Left renal pelvis (tissue), 4 donors: ENCODE results near the gene ZP3. TPM values are rescaled to one million over a fixed set of nuclear protein-coding genes. Genes with fewer than 3 reads are reported as not detected.
"Not testable (repeated sequence)": the region's sequence is repeated elsewhere in the genome, so short reads cannot be mapped to it uniquely, and the experiment has no call there.

Experiments
- DNase-seq, 4 donors: peaks; one replicate each; pipeline ENCODE4 v3.0.0-alpha.2; 2013; ENCODE audit warnings: low read depth in 4 of 4, low spot score in 3 of 4
- polyA plus RNA-seq, 4 donors: library from polyadenylated mRNA; unstranded; fragments of 120-200 nt; gene quantifications; one replicate each; pipeline ENCODE4 v1.2.1, GENCODE V29; 2013; ENCODE audit not compliant: insufficient read length in 4 of 4

The ZP3 gene
- polyA plus RNA-seq, 4 donors: 0.85 to 8.8 (median 2.6) TPM

DNA sequence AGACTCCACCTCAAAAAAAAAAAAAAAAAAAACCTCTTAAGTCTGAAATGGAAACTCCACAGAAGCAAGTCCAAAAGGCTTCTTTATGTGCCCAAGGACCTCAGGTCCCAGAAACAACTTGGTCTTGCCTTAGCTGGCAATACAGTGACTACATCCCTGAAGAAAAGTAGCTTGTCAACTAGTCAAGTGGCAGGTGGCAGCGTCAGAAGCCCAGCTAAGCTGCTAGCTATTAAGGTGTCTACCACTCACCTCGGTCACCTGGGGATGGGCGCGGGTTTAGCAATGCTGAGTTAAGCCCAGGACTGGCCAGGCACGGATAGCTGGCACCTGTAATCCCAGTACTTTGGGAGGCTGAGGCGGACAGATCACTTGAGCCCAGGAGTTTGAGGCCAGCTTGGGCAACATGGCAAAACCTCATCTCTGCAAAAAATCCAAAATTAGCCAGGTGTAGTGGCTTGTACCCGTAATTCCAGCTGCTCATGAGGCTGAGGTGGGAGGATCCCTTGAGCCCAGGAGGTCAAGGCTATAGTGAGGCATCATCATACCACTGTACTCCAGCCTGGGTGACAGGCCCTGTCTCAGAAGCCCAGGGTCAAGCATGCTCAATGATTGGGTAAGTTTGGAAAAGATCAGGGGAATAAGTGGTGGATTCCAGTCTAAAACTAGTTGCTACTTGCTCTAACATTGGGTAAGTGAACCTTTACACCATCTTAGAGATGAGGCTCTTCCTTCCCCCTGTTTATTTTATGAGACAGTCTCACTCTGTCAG lies 14.6 kb downstream of the ZP3 start:
- not testable (repeated sequence) for DNase-seq

DNA sequence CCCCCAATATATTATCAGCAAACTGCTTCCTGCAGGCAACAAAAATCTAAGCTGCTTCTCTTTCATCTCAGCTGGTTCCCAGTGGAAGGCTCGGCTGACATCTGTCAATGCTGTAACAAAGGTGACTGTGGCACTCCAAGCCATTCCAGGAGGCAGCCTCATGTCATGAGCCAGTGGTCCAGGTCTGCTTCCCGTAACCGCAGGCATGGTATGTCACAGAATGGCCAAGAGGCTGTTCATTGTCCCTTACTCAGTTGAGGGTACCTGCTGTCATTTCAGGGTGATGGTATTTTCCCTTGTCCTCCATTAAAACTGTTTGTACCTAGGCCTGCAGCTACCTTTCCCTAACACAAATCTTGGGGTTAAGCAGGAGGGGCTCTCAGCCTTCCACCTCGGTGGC lies 15.7 kb downstream of the ZP3 start:
- not testable (repeated sequence) for DNase-seq

DNA sequence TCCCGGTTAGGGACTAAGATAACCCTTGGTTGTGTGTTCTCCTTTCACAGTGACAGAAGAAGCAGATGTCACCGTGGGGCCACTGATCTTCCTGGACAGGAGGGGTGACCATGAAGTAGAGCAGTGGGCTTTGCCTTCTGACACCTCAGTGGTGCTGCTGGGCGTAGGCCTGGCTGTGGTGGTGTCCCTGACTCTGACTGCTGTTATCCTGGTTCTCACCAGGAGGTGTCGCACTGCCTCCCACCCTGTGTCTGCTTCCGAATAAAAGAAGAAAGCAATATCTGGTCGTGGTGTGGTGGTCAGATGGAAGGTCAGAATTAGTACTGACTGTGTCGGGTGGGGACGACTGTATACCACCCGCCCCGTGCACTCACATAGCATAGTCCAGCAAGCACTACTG lies 17.0 kb downstream of the ZP3 start:
- DNase-seq: not testable (repeated sequence)

DNA sequence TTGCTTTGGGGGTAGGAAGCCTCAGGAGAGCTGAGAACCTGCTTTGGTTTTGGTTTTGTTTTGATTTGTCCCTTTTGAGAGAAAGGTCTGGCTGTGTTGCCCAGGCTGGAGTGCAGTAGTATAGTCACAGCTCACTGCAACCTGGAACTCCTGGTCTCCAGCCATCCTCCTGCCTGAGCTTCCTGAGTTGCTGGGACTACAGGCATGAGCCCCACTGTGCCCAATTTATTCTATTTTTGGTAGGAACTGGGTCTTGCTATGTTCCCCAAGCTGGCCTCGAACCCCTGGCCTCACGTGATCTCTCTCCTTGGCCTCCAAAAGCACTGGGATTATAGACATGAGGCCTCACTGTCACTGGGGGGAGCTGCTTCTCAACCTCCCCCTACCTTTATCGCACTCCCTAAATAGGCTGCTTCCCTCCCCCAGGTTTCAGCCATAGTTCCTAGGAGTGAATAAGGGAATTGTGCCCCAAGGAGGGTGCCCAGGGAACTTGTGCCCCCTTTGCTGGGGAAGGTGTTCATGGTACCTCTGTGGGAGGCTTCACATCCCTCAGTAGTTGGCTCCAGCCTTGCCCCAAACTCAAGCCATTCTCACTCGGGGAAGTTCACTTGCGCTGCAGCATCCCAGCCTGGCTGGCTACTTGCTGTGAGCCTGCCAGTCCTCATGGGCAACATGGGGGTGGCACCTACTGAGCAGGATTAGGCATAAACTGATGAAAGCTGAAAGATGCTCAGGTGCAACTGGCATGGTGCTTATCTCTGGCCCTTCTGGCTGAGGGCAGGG lies 18.1 kb downstream of the ZP3 start:
- not testable (repeated sequence) for DNase-seq

DNA sequence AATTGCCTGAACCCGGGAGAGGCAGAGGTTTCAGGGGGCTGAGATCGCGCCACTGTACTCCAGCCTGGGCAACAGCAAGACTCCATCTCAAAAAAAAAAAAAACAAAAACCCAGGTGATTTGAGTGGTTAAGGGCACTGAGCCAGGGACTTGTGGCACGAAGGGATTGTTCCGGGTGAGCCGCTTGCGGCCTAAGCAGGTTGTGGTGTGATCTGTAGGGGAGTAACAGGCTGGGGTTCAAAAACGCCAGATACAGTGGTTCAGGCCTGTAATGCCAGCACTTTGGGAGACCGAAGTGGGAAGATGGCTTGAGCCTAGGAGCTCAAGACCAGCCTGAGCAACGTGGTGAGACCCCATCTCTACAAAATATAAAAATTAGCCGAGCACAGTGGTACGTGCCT lies 19.1 kb downstream of the ZP3 start:
- DNase-seq: not testable (repeated sequence)

DNA sequence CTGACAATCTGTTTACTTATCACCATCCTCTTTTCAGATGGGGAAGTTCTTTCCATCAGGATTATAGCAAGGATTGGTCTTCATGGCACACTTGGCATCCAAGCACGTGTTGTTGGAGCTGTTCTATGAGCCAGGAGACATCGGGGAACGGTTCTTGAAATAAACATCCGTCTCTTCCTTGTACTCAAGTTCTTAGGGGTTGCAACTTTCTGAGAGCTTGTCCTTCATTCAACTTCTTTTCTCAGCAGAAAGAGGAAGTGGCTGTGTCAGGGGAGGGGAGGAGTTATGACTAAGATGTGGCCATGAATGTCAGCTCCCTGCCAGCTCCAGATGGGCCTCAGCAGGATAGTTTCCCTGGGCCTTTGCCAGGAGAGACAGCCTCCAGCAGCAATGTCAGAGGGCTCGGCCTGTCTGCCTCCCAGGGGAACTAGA lies 20.8 kb downstream of the ZP3 start:
- not testable (repeated sequence) for DNase-seq

DNA sequence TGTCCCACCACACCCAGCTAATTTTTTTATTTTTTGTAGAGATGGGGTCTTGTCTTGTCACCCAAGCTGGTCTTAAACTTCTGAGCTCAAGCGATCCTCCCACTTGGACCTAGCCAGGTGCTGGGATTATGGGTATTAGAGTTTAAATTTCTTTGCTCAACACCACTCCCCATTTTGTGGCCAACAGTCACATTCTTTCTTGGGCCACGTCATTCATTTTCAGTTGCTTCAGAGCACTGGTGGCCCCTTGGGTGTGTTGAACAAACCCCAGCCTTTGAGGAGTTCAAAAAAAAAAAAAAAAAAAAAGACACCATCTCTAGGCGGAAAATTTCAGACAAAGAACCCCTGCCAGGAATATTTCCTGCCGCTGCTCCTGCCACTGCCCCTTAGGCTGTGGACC lies 32.3 kb downstream of the ZP3 start:
- not testable (repeated sequence) for DNase-seq

DNA sequence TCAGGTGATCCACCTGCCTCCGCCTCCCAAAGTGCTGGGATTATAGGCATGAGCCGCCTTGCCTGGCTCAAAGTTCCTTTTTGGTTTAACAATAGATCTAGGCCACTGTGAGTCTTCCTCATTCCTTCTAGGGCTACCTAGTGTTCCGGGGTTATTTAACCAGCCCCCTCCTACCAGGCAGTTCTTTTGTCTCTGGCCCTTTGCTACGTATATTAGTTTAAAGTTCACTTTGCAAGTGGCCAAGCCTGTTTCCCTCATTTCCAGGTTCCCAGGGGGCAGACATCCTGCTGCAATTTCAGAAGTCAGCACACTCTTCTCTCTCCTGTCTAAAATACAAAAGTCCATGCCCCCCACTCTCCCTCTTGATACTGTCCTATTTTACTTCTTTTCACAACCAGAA lies 33.8 kb downstream of the ZP3 start:
- not testable (repeated sequence) for DNase-seq

DNA sequence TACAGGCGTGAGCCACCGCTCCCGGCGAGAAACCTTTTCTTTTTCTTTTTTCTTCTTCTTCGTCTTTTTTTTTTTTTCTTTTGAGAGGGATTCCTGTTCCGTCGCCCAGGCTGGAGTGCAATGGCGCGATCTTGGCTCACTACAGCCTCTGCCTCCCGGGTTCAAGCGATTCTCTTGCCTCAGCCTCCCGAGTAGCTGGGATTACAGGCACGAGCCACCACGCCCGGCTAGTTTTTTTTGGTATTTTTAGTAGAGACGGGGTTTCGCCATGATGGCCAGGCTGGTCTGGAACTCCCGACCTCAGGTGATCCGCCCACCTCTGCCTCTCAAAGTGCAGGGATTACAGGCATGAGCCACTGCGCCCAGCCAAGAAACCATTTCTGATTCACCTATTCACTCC lies 36.0 kb downstream of the ZP3 start:
- not testable (repeated sequence) for DNase-seq

DNA sequence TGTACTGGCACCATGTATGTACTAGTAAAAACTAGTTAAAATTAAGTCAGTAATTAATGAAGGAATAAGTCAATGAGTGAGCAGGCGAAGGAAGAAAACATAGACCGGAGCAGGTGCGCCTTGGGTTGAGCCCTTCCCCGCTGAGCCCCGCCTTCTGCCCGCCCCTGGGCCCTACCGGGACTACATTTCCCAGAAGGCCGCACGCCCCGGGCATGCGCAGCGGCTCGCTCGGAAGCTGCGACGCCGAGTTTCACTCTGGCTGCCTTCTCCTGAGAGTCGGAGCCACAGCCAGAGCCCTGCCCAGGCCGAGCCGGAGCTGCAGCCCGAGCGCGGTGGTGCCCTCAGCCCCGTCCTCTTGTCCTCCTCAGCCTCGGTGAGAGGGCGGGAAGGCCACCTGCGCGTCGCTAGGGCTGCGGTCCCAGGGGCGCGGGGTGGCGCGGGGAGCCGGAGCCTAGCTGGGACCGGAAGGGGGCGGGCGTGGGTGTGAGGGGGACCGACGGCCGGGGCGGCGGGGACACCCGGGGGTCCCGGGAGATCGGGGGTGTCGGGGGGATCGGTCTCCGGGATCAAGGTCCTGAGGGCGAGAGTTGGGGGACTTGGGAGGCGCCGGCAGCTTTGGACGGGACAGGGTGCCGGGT lies 36.8 kb downstream of the ZP3 start, which contains the start of gene DTX2:
Gene DTX2, plus strand, starts transcription at position 246 of the 638 bp plus-strand sequence. CDS start 18,801 bp downstream, outside the sequence.
- not testable (repeated sequence) for DNase-seq

DNA sequence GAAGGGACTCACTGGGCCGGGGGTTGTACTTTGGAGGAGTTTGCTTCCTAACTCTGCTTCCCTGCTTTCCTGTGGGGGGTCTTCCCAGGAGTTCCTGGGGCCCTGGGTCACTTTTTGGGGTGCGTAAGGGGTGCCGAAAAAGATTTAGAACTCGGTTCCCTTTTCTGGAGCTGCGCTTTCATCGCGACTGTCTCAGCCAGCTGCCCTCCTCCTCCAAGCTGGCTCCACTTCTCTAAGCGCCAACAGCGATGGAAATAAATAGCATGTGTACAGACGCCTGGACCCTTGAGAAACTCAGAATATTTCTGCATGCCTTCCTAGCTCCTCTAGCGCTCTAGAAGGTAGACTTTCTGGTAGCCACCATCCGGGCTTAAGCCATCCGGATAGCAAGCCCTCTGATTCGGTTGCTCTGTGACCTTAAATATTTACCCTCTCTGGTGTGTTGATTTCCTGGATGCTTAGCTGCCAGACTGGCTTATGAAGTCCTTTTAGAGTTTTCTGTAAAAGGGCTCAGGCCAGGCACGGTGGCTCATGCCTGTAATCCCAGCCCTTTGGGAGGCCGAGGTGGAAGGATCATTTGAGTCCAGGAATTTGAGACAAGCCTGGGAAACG lies 37.6 kb downstream of the ZP3 start:
- not testable (repeated sequence) for DNase-seq

DNA sequence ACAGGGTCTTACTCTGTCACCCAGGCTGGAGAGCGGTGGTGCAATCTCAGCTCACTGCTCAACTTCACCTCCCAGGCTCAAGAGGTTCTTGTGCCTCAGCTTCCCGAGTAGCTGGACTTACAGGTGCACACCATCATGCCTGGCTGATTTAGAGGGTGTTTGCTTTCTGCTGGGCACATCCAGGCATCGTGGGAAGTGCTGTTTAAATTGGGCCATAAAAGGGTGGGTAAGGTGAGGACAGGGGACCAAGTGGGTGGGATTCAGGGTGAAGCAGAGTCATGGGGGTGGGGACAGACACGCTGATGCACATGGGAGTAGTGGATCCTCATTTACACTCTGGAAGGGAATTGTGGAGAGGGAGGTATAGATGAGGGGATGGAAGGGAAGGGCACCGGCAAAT lies 40.2 kb downstream of the ZP3 start:
- DNase-seq: not testable (repeated sequence)

DNA sequence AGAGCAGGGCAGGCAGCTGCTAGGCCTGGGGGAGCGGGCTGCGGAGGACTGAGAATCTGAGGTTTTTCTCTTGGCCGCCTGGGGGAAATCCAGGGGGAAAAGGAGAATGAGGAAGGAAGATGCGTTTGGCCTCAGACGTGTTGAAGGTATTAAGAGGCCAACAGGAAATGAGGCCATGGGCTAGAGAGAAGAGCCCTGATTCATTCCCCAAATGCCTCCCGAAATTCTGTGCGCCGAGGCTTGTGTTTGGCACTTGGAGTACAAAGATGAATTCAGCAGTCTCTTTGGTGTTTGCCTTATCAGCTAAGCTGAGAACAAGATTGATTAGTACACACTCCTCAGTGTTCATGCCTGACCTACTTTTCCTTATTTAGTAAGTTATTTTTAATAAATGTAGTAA lies 41.2 kb downstream of the ZP3 start:
- not testable (repeated sequence) for DNase-seq

DNA sequence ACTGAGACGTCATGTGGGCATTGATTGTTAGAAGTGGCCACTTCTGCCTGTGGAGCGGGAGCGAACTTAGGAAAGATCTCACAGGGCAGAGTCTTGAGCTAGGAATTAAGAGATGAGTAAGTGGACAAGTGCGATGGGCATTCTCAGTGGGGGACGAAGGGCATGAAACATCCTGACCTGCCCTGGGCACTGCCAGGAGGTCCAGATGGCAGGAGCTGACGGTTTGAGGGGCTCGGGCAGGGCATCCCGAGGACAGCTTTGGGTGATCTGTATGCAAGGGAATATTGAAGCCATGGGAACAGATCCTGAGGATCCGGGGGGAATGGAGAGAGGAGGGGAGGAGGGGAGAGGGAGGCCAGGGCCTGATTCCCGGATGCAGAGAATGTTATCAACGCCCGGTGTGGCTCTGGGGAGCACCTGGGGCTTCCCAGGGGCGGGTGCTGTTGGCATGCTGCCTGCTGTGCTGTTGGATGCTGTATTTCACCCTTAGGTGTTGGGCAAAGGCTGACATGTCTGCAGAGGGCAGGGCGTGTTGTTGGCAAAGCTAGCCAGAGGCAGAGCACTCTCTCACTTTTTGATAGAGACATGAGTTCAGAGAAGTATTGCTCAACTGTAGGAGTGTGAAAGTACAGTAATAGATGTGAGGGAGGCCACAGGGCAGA lies 43.1 kb downstream of the ZP3 start:
- not testable (repeated sequence) for DNase-seq

DNA sequence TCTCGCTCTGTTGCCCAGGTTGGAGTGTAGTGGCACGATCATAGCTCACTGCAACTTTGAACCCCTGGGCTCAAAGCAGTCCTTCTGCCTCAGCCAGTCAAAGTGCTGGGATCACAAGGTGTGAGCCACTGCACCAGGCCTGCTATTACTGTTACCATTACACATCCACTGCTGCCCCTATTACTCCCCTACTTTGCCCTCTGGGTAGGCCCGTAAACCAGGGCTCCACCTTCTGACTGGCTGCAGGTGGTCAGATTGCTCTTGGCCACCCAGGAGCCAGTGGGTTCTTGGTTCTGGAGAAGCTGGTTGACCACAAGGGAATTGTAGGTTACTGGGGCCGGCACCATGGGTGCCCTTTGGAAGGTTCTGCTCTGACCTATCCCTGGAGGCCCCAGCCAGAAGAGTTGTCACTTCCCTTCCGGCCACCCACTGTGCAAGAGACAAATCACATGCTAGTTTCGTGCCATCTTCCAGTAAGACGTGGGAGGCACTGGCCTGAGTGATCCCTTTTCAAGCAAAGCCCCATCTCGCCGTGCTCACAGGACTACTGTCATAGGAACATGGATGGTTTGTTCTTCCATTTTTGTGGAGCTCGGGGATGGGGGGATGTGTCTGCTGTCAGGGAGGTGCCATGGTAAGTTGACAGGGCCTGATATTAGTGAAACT lies 46.9 kb downstream of the ZP3 start:
- DNase-seq: not testable (repeated sequence)

DNA sequence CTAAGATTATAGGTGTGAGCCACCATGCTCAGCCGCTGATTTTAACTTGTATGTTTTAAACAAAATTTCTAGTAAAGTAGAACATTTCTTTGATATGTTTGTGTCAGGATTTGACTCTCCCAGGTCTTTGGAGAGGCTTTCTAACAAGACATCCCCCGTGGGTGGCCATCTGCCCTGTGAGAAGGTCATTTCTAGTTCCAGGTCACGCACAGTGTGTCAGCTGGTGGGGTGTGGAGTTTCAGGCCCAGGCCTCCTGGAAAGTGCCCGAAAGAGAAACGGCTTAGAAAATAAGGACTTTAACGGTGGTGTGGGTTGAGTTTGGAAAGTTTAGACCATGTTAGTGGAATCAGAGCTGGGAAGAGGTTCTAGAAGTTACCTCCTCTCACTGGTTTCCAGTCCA lies 48.3 kb downstream of the ZP3 start:
- DNase-seq: not testable (repeated sequence)

DNA sequence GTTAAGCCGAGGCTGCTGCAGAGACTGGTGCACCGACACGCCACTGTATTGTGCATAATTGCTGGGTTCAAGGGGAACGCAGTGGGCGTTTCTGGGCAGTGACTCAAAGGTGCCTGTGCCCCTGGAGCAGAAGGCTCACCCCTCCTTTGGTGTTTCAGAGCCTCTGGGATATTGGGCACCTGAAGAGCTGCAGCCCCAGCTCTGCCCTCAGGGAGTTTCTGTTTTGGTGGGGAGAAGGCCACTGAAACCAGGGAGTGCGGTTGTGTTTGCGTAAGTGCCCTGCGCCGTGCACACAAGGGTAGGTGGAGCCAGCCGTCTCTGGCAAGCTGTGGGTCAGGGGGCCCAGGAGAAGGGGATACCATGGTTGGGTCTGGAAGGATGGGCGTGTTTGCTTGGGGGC lies 51.5 kb downstream of the ZP3 start:
- DNase-seq: not testable (repeated sequence)

DNA sequence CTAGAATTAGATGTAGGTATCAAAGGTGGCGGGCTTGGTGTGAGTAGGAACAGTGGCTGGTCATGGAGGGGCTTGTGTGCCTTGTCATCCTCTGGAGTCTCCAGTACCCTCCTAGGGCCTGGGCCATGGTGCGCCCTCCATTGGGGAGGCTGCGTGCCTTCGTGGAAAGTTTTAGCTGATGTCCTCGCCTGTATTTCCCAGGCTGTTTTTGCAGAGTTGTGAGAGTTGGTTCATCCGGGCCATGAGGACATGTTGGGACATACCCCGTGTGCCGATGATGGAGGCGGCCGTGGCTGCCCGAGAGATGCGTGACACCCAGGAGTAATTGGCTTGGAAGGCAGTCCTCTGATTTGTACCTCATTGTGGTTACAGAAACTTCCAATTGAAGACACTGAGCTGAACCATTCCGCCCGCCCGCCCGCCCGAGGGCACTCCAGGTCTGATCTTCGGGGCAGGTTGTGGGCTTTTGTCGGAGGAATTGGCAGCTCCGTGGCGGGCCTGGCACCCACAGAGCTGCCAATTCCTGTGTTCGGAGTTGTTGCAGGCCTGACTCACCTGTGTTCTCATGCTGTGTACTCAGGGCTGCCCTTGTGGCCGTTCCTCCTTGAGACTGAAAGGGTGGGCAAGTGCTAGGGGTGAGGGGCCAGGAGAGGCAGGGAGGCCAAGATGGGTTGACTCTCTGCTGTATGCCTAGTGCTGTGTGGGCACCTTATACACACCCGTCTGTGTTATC lies 52.2 kb downstream of the ZP3 start:
- DNase-seq: not testable (repeated sequence)

DNA sequence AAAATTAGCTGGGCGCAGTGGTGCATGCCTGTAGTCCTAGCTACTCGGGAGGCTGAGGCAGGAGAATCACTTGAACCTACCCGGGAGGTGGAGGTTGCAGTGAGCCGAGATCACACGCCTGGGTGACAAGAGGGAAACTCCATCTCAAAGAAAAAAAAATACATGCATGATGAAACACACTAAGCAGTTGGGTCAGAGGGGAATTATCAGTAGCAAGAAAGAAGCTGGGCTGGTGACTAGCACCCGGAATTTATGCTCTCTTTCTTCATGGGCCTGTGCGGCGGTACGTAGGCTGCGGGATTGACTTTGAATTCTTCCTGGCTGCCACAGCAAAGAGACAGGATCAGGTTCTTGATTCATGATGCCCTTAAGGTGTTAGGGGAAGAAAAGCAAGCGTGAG lies 54.9 kb downstream of the ZP3 start:
- DNase-seq: not testable (repeated sequence)
